ENCODE results near the gene CTSZ. TPM values are rescaled to one million over a fixed set of nuclear protein-coding genes. Genes with fewer than 3 reads are reported as not detected.

The CTSZ gene
- total and polyA plus RNA-seq, 2 of the 8 experiments (the other 6 are each of a cell fraction or from before 2014, with no cell fraction given), result 32.8 to 34.0 TPM

GRCh38 chr20:59032023-59032712 lies 25.1 kb upstream of the CTSZ start, which contains the start of gene ATP5F1E (continued):
- TF ChIP-seq TCF12 (IDR thresholded peaks at IDR 0.05; ENCODE audit: low read depth, low read length) (no peak), SP1 (IDR thresholded peaks at IDR 0.05; ENCODE audit: low read depth, low read length) (peak; percentile 79; the same call in 1 of the 2 replicates), BACH1 (IDR thresholded peaks at IDR 0.05; ENCODE audit: low read length) (peak; percentile 61), KDM1A (IDR thresholded peaks at IDR 0.05; ENCODE audit: borderline replicate concordance, low read length) (no peak), SRF (IDR thresholded peaks at IDR 0.05; ENCODE audit: low read depth, low read length) (no peak), TAF7 (optimal IDR thresholded peaks at IDR 0.05; ENCODE audit: borderline replicate concordance, low read depth, low read length) (no peak), JUND (IDR thresholded peaks at IDR 0.05; ENCODE audit: low read length) (no peak), FOSL1 (IDR thresholded peaks at IDR 0.05; ENCODE audit: insufficient read depth, low read depth, low read length) (no peak), SIRT6 (IDR thresholded peaks at IDR 0.05; ENCODE audit: low read length) (no peak), CREB1 (IDR thresholded peaks at IDR 0.05) (no peak), SP2 (IDR thresholded peaks at IDR 0.05; ENCODE audit: low read length) (no peak), EP300 (IDR thresholded peaks at IDR 0.05; ENCODE audit: borderline replicate concordance in 1 of 2, low read depth in 2 of 2, low read length in 2 of 2) (no peak), CHD2 (IDR thresholded peaks at IDR 0.05; ENCODE audit: low read length) (no peak), NANOG (IDR thresholded peaks at IDR 0.05; ENCODE audit: insufficient read depth, low read depth, low read length, poor library complexity, severe bottlenecking) (no peak), TAF1 (IDR thresholded peaks at IDR 0.05; ENCODE audit: low read depth, low read length) (peak; percentile 76), NRF1 (IDR thresholded peaks at IDR 0.05; ENCODE audit: low read depth, low read length) (no peak), KDM4A (IDR thresholded peaks at IDR 0.05; ENCODE audit: low read depth, low read length, severe bottlenecking) (peak; percentile 56), TBP (IDR thresholded peaks at IDR 0.05; ENCODE audit: low read depth, low read length) (peak; percentile 59), HDAC6 (IDR thresholded peaks at IDR 0.05; ENCODE audit: low read depth, low read length) (no peak), SUZ12 (IDR thresholded peaks at IDR 0.05; ENCODE audit: low read length) (no peak), GABPA (IDR thresholded peaks at IDR 0.05; ENCODE audit: borderline replicate concordance, insufficient read depth, low read length) (peak; percentile 60; the same call in 1 of the 2 replicates), MAFK (IDR thresholded peaks at IDR 0.05; ENCODE audit: low read depth, low read length) (no peak), SIX5 (IDR thresholded peaks at IDR 0.05; ENCODE audit: low read depth, low read length) (no peak), ZNF274 (IDR thresholded peaks at IDR 0.05; ENCODE audit: borderline replicate concordance, extremely low read depth, low read length) (no peak), SIN3A (conservative IDR thresholded peaks at IDR 0.05 in 1 of 2, IDR thresholded peaks at IDR 0.05 in 1 of 2; ENCODE audit: low read depth in 1 of 2, low read length in 2 of 2) (no peak)
- TF ChIP-seq, protein P1, sequence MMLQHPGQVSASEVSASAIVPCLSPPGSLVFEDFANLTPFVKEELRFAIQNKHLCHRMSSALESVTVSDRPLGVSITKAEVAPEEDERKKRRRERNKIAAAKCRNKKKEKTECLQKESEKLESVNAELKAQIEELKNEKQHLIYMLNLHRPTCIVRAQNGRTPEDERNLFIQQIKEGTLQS (IDR thresholded peaks at IDR 0.05; ENCODE audit: insufficient read depth, low read depth, low read length), result no peak

All from H1 (cell line).